CD4-positive, CD25-positive, alpha-beta regulatory T cell (primary cell): ENCODE results near the gene CCDC120. TPM values are rescaled to one million over a fixed set of nuclear protein-coding genes. Genes with fewer than 3 reads are reported as not detected.

ENCODE experiments used
- ATAC-seq, 2 donors: fragments of 150-1000 bp; cut with Tn5 transposase; one replicate each; pipeline ENCODE4 v1.10.0; 2021; ENCODE audit warnings: low read depth in 2 of 2, moderate number of reproducible peaks in 2 of 2, moderate library complexity in 1 of 2
- DNase-seq, 3 donors: peaks; one replicate each; pipeline versions ENCODE4 v3.0.0 to v3.0.0-alpha.2; 2012 to 2022; ENCODE audit warnings: mixed read lengths in 1 of 3
- H3K27ac ChIP-seq: one replicate; pipeline ENCODE4 v1.7.0; 2013; ENCODE audit warnings: mild to moderate bottlenecking, low read length; ENCODE audit not compliant: insufficient read depth, poor library complexity, severe bottlenecking
- H3K27me3 ChIP-seq: one replicate; pipeline ENCODE4 v1.7.0; 2013; ENCODE audit warnings: low read length; ENCODE audit not compliant: control insufficient read depth, insufficient read depth
- H3K36me3 ChIP-seq: one replicate; pipeline ENCODE4 v1.7.0; 2013; ENCODE audit warnings: mild to moderate bottlenecking, low read length, moderate library complexity; ENCODE audit not compliant: control insufficient read depth, insufficient read depth
- H3K4me1 ChIP-seq: 2 replicates; pipeline ENCODE4 v1.7.0; 2013; ENCODE audit warnings: mild to moderate bottlenecking, low read length; ENCODE audit not compliant: insufficient read depth, control insufficient read depth, poor library complexity, severe bottlenecking
- H3K4me3 ChIP-seq: one replicate; pipeline ENCODE4 v1.7.0; 2013; ENCODE audit warnings: low read depth, mild to moderate bottlenecking, low read length, moderate library complexity
- H3K9me3 ChIP-seq, 2 experiments: 1 replicate in 1 of 2; 2 replicates in 1 of 2; pipeline ENCODE4 v1.7.0; 2013; ENCODE audit warnings: low read length in 2 of 2, mild to moderate bottlenecking in 1 of 2, moderate library complexity in 1 of 2; ENCODE audit not compliant: control insufficient read depth in 2 of 2
- H3K27ac Mint-ChIP-seq, 3 donors: one replicate each; pipeline ENCODE4 v1.8.0; 2020 to 2022; ENCODE audit warnings: mild to moderate bottlenecking in 3 of 3, mixed read lengths in 3 of 3, moderate library complexity in 2 of 3
- H3K27me3 Mint-ChIP-seq: one replicate; pipeline ENCODE4 v1.8.0; 2022; ENCODE audit warnings: mild to moderate bottlenecking, mixed read lengths
- H3K36me3 Mint-ChIP-seq: one replicate; pipeline ENCODE4 v1.8.0; 2020; ENCODE audit warnings: mixed read lengths
- H3K4me1 Mint-ChIP-seq, 4 donors: one replicate each; pipeline ENCODE4 v1.8.0; 2020 to 2022; ENCODE audit warnings: mixed read lengths in 4 of 4, mild to moderate bottlenecking in 1 of 4
- H3K4me3 Mint-ChIP-seq, 4 donors: one replicate each; pipeline ENCODE4 v1.8.0; 2020 to 2022; ENCODE audit warnings: mild to moderate bottlenecking in 4 of 4, mixed read lengths in 4 of 4, moderate library complexity in 3 of 4
- H3K9me3 Mint-ChIP-seq, 7 donors: one replicate each; pipeline ENCODE4 v1.8.0; 2020 to 2022; ENCODE audit warnings: mixed read lengths in 7 of 7, mild to moderate bottlenecking in 3 of 7, moderate library complexity in 2 of 7
- polyA plus RNA-seq, 4 donors: library from polyadenylated mRNA; unstranded; fragments of 300-500 nt; fragmentation: Illumina TruSeq; gene quantifications; one replicate each; pipeline ENCODE4 v1.2.3, GENCODE V29; 2021
- total RNA-seq: library from RNA; stranded (reverse); gene quantifications from one replicate; pipeline ENCODE4 v1.2.3, GENCODE V29; 2022

The CCDC120 gene
- total and polyA plus RNA-seq, 5 donors from 2014 or later = 0.13 to 10.2 (median 0.31) TPM

- Mint-ChIP-seq H3K4me1 (peaks cover 0 to 2% (median 0%) of the 10 kb centered on the region in 4 donors), H3K27me3 (no peaks in the 10 kb centered on the region), H3K4me3 (no peak overlapping the region), H3K27ac (no peak overlapping the region), H3K9me3 (no peaks in the 10 kb centered on the region), H3K36me3 (no peaks in the 10 kb centered on the region)
- H3K4me1 ChIP-seq = no peaks in the 10 kb centered on the region
- H3K4me3 ChIP-seq = no peak overlapping the region
- no peaks in the 10 kb centered on the region for H3K9me3 ChIP-seq
- ATAC-seq (no peak), DNase-seq (no peak)
- H3K27me3 ChIP-seq = no peaks in the 10 kb centered on the region
- no peak overlapping the region for H3K27ac ChIP-seq
- H3K36me3 ChIP-seq = peaks cover 21% of the 10 kb centered on the region
Observed at GRCh38 chrX:49108641-49109040, 49.8 kb downstream of the CCDC120 start.

DNA sequence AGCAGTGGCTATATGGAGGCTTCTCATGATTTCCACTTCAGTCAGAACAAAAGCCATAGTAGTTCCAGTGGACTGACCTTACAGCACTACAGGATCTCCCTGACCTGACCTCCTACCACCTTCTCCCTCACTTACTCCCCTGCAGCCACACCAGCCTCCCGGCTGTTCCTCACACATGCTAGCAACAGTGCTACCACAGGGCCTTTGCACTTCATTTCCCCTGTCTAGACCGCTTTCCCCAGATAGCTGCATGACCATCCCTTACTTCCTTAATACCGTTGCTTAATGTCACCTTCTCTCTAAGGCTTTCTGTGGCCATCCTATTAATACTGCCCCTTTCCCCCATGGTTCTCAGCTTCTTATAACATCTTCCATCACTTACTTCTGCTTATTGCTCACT is 51.6 kb downstream of the CCDC120 start:
- no peaks in the 10 kb centered on the region for H3K27me3 ChIP-seq
- no peaks in the 10 kb centered on the region for H3K4me1 ChIP-seq
- no peaks in the 10 kb centered on the region for H3K27me3 Mint-ChIP-seq
- no peaks in the 10 kb centered on the region for H3K9me3 ChIP-seq
- peaks cover 23% of the 10 kb centered on the region for H3K36me3 ChIP-seq
- H3K27ac ChIP-seq = no peak overlapping the region
- DNase-seq = no peak
- ATAC-seq = no peak
- H3K9me3 Mint-ChIP-seq = no peaks in the 10 kb centered on the region
- H3K4me3 Mint-ChIP-seq = no peak overlapping the region
- no peak overlapping the region for H3K4me3 ChIP-seq
- H3K4me1 Mint-ChIP-seq = peaks cover 0 to 5% (median 0%) of the 10 kb centered on the region in 4 donors
- H3K27ac Mint-ChIP-seq = no peak overlapping the region
- H3K36me3 Mint-ChIP-seq = no peaks in the 10 kb centered on the region

DNA sequence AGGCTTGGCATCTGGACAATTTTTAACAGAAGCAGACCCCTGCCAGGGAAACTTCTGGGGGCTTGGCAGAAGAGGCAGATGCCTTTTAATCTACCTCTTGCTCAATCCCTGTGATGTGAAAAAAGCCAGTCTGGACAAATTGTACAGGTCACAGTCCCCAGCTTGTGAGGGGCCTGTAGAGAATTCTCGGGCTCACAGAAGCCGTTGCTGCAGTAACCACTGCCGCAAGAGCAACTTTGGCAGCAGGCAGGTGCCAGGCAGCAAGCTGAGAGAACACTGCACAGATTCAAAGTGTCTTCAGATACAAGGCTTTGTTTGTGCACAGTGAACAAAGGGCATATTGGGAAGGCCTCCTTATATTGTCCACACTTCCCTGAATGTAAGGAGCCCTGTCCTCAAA is 53.0 kb downstream of the CCDC120 start:
- Mint-ChIP-seq H3K27me3 (no peaks in the 10 kb centered on the region), H3K36me3 (peaks cover 8% of the 10 kb centered on the region), H3K4me3 (no peak overlapping the region), H3K4me1 (peaks cover 0 to 17% (median 0%) of the 10 kb centered on the region in 4 donors), H3K27ac (no peak overlapping the region), H3K9me3 (no peaks in the 10 kb centered on the region)
- Histone ChIP-seq H3K36me3 (peaks cover 31% of the 10 kb centered on the region), H3K9me3 (no peaks in the 10 kb centered on the region), H3K27me3 (no peaks in the 10 kb centered on the region), H3K4me1 (peaks cover 5% of the 10 kb centered on the region), H3K27ac (no peak overlapping the region), H3K4me3 (no peak overlapping the region)
- DNase-seq (no peak), ATAC-seq (no peak)

DNA sequence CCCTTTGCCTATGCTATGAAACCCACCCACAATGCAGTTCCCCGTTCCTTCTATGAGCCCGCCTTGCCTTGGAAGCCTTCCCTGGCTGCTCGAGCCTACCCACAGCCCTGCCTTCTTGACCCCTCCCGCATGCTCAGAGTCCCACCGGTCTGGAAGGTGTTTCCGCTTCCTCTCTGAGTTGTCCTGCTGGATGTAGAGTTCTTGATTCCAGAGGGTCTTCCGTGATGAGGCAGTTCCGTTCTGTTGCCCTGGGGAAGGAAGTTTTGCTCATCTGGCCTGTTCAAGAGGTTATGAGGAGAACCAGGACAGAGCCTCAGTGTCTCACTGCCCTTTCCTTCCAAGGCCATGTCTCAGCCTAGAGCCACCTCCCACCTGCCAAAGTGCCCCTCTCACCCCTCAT is 57.3 kb downstream of the CCDC120 start:
- Mint-ChIP-seq H3K4me3 (peak overlapping the region in 2 of 4 donors; percentile 70 to 92), H3K4me1 (peaks cover 0 to 42% (median 9%) of the 10 kb centered on the region in 4 donors), H3K36me3 (peaks cover 19% of the 10 kb centered on the region), H3K27ac (peak overlapping the region in 2 of 3 donors; percentile 5 to 80), H3K27me3 (no peaks in the 10 kb centered on the region), H3K9me3 (no peaks in the 10 kb centered on the region)
- Histone ChIP-seq H3K36me3 (peaks cover 29% of the 10 kb centered on the region), H3K27ac (no peak overlapping the region), H3K4me3 (no peak overlapping the region), H3K27me3 (no peaks in the 10 kb centered on the region), H3K4me1 (peaks cover 13% of the 10 kb centered on the region), H3K9me3 (no peaks in the 10 kb centered on the region)
- no peak for ATAC-seq
- DNase-seq = no peak

GRCh38 chrX:49116716-49117115 is 57.9 kb downstream of the CCDC120 start:
- Histone ChIP-seq H3K27me3 (no peaks in the 10 kb centered on the region), H3K4me1 (peaks cover 13% of the 10 kb centered on the region), H3K27ac (peak overlapping the region; percentile 41), H3K9me3 (no peaks in the 10 kb centered on the region), H3K4me3 (peak overlapping the region; percentile 53), H3K36me3 (peaks cover 29% of the 10 kb centered on the region)
- ATAC-seq (no peak), DNase-seq (no peak)
- Mint-ChIP-seq H3K4me1 (peaks cover 0 to 46% (median 10%) of the 10 kb centered on the region in 4 donors), H3K27me3 (no peaks in the 10 kb centered on the region), H3K4me3 (peak overlapping the region; percentile 69 to 92 (median 78)), H3K9me3 (no peaks in the 10 kb centered on the region), H3K27ac (peak overlapping the region in 2 of 3 donors; percentile 80 to 93), H3K36me3 (peaks cover 21% of the 10 kb centered on the region)

DNA sequence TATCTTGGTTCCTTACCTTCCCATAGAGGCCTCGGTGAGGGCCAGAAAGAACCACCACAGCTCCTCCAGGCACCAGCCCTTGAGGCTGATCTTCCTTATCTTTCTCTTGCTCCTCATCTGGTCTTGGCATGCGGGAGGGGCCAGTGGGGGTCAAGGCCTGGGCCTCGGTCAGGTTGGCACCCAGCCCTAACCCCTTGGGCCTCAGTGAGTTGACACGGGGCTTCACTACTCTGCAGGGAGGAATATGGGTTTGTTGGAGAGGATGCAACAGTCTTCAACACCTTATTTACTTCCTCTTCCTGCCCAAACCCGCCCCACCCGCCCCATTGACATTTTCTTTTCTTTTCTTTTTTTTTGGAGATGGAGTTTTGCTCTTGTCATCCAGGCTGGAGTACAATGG is 58.8 kb downstream of the CCDC120 start:
- DNase-seq (peak in 1 of 3 donors; percentile 36), ATAC-seq (peak in 1 of 2 donors; percentile 52)
- Histone ChIP-seq H3K36me3 (peaks cover 23% of the 10 kb centered on the region), H3K4me1 (peaks cover 17% of the 10 kb centered on the region), H3K27me3 (no peaks in the 10 kb centered on the region), H3K4me3 (peak overlapping the region; percentile 53), H3K9me3 (no peaks in the 10 kb centered on the region), H3K27ac (peak overlapping the region; percentile 41)
- peaks cover 22% of the 10 kb centered on the region for H3K36me3 Mint-ChIP-seq
- H3K27me3 Mint-ChIP-seq = no peaks in the 10 kb centered on the region
- peak overlapping the region; percentile 80 to 98 (median 91) for H3K27ac Mint-ChIP-seq
- peaks cover 0 to 47% (median 11%) of the 10 kb centered on the region in 4 donors for H3K4me1 Mint-ChIP-seq
- no peaks in the 10 kb centered on the region for H3K9me3 Mint-ChIP-seq
- H3K4me3 Mint-ChIP-seq = peak overlapping the region; percentile 87 to 92 (median 89)

Other genes starting within 250 kb of the CCDC120 start
- gene ERAS, start 232.5 kb upstream of the CCDC120 start, total RNA-seq = not detected
- not detected for gene ERAS, start 232.5 kb upstream of the CCDC120 start, polyA plus RNA-seq
- gene PCSK1N, start 223.4 kb upstream of the CCDC120 start, total RNA-seq = 2.6 TPM
- 1 to 10 TPM; 1.4 to 9.2 (median 4.4) TPM for gene PCSK1N, start 223.4 kb upstream of the CCDC120 start, polyA plus RNA-seq
- 31.4 TPM for gene TIMM17B, start 161.2 kb upstream of the CCDC120 start, total RNA-seq
- 10 to 100 TPM; 47.6 to 65.1 (median 55.2) TPM for gene TIMM17B, start 161.2 kb upstream of the CCDC120 start, polyA plus RNA-seq
- 70.0 TPM for gene PQBP1, start 161.1 kb upstream of the CCDC120 start, total RNA-seq
- gene PQBP1, start 161.1 kb upstream of the CCDC120 start, polyA plus RNA-seq = 10 to 100 TPM; 83.7 to 98.9 (median 95.8) TPM
- 50.0 TPM for gene SLC35A2, start 147.4 kb upstream of the CCDC120 start, total RNA-seq
- 10 to 100 TPM in 2 of 4 donors, 1 to 10 TPM in 2; 7.4 to 13.8 (median 9.0) TPM for gene SLC35A2, start 147.4 kb upstream of the CCDC120 start, polyA plus RNA-seq
- 391 TPM for gene PIM2, start 140.0 kb upstream of the CCDC120 start, total RNA-seq
- gene PIM2, start 140.0 kb upstream of the CCDC120 start, polyA plus RNA-seq = 100 to 1,000 TPM; 475 to 549 (median 501) TPM
- 110 TPM for gene OTUD5, start 101.4 kb upstream of the CCDC120 start, total RNA-seq
- gene OTUD5, start 101.4 kb upstream of the CCDC120 start, polyA plus RNA-seq = 10 to 100 TPM; 20.2 to 38.2 (median 26.4) TPM
- gene KCND1, start 87.2 kb upstream of the CCDC120 start, total RNA-seq = 2.3 TPM
- gene KCND1, start 87.2 kb upstream of the CCDC120 start, polyA plus RNA-seq = under 1 TPM; 0.05 to 0.11 (median 0.07) TPM
- 126 TPM for gene GRIPAP1, start 56.7 kb upstream of the CCDC120 start, total RNA-seq
- 10 to 100 TPM in 1 of 4 donors, 1 to 10 TPM in 3; 8.3 to 10.6 (median 9.2) TPM for gene GRIPAP1, start 56.7 kb upstream of the CCDC120 start, polyA plus RNA-seq
- gene TFE3, start 15.6 kb upstream of the CCDC120 start, total RNA-seq = 44.2 TPM
- gene TFE3, start 15.6 kb upstream of the CCDC120 start, polyA plus RNA-seq = 1 to 10 TPM; 3.4 to 5.1 (median 4.4) TPM
- gene PRAF2, start 15.0 kb downstream of the CCDC120 start, total RNA-seq = 20.4 TPM
- gene PRAF2, start 15.0 kb downstream of the CCDC120 start, polyA plus RNA-seq = 10 to 100 TPM; 40.6 to 49.4 (median 44.0) TPM
- 85.6 TPM for gene WDR45, start 20.9 kb downstream of the CCDC120 start, total RNA-seq
- 10 to 100 TPM; 62.8 to 72.1 (median 68.2) TPM for gene WDR45, start 20.9 kb downstream of the CCDC120 start, polyA plus RNA-seq
- gene GPKOW, start 64.7 kb downstream of the CCDC120 start, total RNA-seq = 17.4 TPM
- gene GPKOW, start 64.7 kb downstream of the CCDC120 start, polyA plus RNA-seq = 10 to 100 TPM; 34.9 to 43.0 (median 37.7) TPM
- 0.57 TPM for gene MAGIX, start 103.8 kb downstream of the CCDC120 start, total RNA-seq
- 1 to 10 TPM in 1 of 4 donors, under 1 TPM in 3; 0.49 to 1.0 (median 0.62) TPM for gene MAGIX, start 103.8 kb downstream of the CCDC120 start, polyA plus RNA-seq
- gene PLP2, start 112.9 kb downstream of the CCDC120 start, total RNA-seq = 141 TPM
- gene PLP2, start 112.9 kb downstream of the CCDC120 start, polyA plus RNA-seq = 100 to 1,000 TPM; 222 to 354 (median 242) TPM
- gene PRICKLE3, start 127.4 kb downstream of the CCDC120 start, total RNA-seq = 7.3 TPM
- 1 to 10 TPM; 2.7 to 4.7 (median 3.5) TPM for gene PRICKLE3, start 127.4 kb downstream of the CCDC120 start, polyA plus RNA-seq
- 1.3 TPM for gene SYP, start 141.2 kb downstream of the CCDC120 start, total RNA-seq
- under 1 TPM; 0.67 to 0.95 (median 0.84) TPM for gene SYP, start 141.2 kb downstream of the CCDC120 start, polyA plus RNA-seq
- gene CACNA1F, start 174.3 kb downstream of the CCDC120 start, total RNA-seq = 0.69 TPM
- not detected for gene CACNA1F, start 174.3 kb downstream of the CCDC120 start, polyA plus RNA-seq
- gene CCDC22, start 176.5 kb downstream of the CCDC120 start, total RNA-seq = 18.3 TPM
- gene CCDC22, start 176.5 kb downstream of the CCDC120 start, polyA plus RNA-seq = 10 to 100 TPM; 18.8 to 34.6 (median 28.0) TPM
- 198 TPM for gene FOXP3, start 205.7 kb downstream of the CCDC120 start, total RNA-seq
- 100 to 1,000 TPM; 154 to 190 (median 172) TPM for gene FOXP3, start 205.7 kb downstream of the CCDC120 start, polyA plus RNA-seq
- gene PPP1R3F, start 210.8 kb downstream of the CCDC120 start, total RNA-seq = 19.4 TPM
- 10 to 100 TPM; 11.8 to 28.0 (median 15.1) TPM for gene PPP1R3F, start 210.8 kb downstream of the CCDC120 start, polyA plus RNA-seq
- not detected for gene GAGE10, start 244.6 kb downstream of the CCDC120 start, total RNA-seq
- gene GAGE10, start 244.6 kb downstream of the CCDC120 start, polyA plus RNA-seq = not detected